GM18907 (cell line): ENCODE results near the gene ERN1.

Source experiments
- ATAC-seq: cut with Tn5 transposase; IDR thresholded peaks from one replicate; pipeline ENCODE4 v1.9.1; 2021; ENCODE audit warnings: mild to moderate bottlenecking, moderate library complexity; ENCODE audit not compliant: unreplicated experiment

The ERN1 gene

DNA sequence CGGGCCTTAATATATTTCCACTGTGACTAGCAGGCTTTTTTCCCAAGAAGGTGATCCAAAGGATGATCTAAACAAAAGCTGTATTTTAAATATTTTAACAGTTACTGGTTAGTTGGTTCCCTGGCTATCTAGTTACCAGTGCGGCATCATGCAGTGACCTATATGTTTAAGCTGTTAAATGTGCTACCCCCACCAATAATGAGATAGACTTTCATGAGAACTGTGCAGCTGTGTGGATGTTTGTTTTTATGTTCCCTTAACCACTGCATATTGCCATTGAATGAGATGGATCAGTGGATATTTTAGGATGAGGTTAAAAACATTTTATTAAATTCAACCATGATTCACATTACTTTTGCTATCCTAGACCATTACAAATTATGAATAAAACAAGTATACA, 16.9 kb downstream of the ERN1 start:
- no peak for ATAC-seq

DNA sequence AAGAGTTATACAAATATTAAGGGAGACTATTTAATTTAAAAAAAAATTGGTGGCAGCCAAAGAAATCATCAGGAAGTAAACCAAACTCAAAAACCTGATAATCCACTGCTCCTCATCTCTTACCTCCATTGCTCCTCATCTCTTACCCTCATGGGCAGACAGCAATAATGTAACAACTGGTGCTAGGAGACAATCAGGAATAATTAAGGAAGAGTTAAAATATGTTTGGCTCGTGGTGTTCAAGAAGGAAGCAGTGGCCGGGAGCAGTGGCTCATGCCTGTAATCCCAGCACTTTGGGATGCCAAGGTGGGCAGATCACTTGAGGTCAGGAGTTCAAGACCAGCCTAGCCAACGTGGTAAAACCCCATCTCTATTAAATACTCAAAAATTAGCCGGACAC, 18.1 kb downstream of the ERN1 start:
- ATAC-seq, result no peak

DNA sequence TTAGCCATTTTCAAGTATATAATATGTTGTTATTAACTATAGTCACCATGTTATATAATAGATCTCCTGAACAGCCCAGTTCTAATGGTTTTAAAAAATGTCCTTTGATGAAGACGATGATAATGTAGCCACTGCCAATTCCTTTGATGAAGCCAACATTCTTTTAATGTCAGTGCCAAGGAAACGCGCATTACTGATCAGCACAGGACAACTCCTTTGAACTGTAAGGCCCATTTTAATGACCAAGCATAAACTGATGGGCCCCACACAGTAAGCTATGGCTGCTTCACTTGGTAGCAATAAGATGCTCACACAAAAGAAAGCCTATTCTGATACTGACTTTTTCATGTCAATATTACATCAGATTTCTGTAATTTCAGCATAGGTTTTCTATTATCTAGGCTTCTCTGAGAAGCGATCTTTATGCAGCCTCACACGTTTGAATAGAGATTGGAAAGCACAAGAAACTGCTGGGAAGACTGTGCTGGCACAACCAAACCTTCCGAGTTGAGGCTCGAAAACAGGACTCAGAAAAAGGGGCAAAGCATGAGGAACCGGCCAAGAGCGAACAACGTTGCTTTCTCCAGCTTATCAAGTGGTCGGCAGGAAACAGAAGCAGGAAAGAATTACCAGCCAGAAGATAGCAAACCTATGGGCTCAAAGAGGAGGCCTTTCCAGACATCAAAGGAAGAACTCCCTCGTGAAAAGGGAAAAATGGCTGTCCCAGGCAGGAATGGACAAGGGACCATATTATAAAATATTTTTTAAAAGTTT, 19.4 kb downstream of the ERN1 start:
- ATAC-seq, result no peak

DNA sequence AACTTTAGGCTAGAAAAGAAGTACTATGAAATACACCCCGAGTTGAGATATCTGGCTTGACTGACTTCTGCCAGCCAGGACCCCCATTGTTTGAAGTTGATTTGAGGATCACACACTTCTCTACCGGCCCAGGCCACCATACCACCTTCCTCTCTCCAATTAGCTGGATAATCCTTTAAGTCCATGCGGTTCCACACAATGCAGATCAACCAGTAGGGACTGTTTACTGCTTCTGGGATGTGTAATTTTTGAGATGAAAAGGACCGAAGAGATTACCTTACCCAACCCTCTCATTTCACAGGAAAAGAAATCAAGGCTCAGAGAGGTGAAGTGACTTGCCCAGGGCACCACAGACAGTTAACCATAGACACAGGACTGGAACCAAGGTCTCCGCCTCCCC, 20.5 kb downstream of the ERN1 start:
- ATAC-seq, result no peak

DNA sequence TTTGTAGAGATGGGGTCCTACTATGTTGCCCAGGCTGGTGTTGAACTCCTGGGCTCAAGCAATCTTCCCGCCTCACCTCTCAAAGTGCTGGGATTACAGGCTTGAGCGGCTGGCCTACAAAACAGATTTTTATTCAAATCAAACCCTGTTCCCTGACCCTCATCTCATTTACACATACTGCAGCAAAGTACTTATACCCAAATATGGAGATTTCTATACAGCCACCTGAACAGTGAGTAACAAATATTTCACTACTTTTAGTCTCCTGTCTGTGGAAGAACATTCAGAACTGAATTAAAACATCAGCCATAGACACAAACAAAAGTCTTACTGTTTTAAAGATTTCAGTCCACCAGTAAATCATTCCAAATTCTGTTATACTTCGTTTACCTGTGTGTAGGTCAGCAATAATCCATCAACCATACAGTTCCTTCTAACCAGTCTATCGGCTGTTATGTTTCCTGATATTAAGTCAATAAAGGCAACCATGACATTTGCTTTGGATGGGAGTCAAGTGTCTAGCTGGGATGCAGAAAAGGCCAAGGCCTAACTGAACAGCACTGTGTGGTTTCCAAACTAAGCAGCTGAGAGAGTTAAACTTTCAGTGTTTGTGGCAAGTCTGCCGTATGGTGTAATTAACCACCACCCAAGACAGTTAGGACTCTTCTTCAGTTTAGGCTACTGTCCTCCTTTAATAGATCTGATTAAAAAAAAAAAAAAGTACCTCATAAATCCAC, 22.3 kb downstream of the ERN1 start:
- no peak for ATAC-seq

DNA sequence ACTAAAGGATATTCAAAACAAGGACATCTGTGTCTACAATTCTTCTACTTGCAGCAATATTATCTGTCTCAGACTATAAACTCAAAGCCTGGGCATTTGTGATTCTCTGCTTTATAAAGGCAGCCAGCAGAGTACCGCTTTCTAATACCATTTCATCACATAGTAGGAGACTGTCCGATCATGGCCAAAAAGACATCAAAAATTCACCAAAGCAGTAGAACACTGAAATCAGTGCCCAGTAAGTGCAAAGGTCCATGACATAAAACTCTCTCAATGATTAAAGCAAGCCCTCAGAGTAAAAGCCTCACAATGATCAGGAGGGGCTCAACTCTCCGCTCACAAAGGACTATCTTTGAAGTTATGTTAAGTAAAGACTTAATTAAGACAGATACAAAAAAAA, 23.0 kb downstream of the ERN1 start:
- ATAC-seq, result no peak

DNA sequence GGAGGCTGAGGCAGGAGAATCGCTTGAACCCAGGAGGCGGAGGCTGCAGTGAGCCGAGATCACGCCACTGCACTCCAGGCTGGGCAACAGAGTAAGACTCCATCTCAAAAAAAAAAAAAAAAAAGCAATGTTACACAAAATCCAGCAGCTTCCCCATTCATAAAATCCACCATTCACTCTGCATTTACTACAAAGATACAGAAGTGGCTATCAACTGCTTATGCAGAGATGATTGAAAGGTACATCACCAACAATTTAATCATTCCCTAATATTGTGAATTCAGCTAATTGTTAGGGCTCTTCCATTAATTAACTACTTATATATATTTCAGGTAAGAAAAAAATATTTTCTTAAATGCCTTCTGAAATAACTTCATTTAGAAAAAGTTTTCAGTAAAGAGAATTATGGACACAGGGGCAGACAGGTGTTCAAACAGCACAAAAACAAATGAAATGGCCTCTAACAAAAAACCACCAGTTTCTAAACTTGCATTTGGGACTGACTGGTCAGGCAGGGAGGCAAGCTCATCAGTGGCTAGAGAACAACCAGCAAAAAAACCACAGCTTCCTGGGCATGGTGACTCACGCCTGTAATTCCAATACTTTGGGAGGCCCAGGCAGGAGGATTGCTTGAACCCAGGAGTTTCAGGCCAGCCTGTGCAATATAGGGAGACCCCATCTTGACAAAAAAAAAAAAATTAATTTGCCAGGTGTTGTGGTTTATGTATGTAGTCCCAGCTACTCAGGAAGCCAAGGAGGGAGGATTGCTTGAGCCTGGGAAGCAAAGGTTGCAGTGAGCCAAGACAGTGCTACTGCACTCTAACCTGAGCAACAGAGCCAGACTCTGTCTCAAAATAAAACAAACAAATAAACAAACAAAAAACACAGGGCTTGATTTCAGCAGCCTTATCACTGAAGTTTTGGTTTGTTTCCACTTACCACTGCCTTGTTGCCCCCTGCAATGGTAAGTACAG, 26.3 kb downstream of the ERN1 start:
- no peak for ATAC-seq

DNA sequence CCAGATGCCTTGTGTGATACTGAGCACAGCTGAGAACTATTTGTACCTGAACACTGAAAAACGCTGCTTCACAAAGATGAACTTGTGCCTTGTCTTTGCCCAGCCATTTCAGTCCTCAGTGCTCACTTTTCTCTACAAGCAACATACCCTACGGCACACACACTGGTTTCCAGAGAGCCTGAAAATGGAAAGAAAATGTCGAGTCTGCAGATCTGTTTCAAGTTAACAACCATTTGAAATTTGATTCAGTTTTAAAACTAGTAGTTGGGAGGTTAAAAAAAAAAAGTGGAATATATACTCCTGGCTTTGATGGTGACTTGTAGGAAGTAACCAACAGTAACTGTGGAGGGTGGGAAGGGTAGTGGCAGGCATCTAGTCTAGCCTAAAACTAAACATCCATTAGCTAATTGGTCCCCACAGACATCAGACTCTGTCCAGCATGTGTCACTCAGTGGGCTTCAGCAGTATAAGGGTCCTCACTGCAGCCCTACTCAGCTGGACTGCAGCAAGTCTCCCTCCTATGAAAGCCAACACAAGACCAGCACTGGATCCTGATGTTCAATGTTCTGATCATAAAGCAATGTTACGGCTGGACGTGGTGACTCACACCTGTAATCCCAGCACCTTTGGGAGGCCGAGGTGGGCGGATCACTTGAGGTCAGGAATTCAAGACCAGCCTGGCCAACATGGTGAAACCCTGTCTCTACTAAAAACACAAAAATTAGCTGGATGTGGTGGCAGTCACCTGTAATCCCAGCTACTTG, 27.1 kb downstream of the ERN1 start:
- ATAC-seq, result no peak

DNA sequence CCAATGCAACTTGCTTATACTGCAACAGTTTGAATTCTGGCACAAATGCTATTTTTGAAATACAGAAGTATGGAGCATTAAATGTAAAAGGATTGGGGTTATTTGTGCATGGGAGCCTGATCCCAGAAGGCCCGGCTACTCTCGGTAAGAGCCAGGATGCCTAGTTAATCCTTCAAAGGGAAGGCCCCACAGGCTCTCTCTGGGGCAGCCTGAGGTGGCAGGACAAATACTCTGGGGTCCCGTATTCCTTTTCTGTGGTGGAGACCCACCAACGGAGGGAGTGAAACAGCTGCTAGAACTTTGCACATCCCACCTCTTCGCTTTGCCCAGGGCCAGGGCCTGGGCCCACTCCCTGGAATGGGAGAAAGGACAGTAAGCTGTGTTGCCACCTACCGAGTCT, 30.4 kb downstream of the ERN1 start:
- ATAC-seq, result no peak

DNA sequence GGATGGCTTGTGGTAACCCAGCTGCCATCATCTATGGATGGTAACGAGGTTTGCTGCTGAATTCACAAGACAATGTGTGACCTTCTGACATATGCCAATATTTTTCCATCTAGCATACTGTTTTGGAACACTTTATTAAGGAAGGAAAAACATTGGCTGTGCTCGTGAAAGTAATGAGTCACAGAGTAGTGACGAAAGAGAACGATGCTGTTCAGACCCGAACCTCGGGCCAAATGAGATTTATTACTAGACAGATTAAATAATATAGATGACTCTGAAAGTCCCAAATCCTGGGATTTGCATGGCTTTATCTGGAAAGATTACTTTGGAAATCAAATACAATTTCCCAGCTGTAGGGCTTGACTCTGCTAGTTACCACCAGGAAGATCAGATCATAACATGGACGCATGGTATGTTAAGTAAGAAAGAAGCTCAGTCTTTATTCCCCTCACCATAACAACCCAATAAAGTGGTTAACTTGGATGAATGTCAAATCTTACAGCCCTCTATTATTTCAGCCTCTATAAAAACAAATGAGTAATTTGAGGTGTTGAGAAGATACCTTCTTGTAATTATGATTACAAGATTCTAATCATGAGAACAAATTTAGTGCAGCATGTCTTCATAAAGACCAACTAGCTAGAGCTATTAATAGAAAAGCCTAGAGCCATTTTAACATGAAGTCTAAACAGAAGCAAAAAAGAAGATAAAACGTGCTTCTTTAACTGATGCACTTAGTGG, 32.6 kb downstream of the ERN1 start:
- no peak for ATAC-seq

DNA sequence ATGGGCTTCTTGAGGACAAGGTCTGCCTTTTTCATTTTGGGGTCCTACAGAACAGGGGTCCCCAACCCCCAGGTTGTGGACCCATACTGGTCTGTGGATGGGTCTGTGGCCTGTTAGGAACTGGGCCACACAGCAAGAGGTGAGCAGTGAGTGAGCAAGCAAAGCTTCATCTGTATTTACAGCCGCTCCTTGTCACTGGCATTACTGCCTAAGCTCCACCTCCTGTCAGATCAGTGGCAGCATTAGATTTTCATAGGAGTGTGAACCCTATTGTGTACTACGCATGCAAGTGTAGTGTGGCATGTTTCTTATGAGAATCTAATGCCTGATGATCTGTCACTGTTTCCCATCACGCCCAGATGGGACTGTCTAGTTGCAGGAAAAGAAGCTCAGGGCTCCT, 33.9 kb downstream of the ERN1 start:
- ATAC-seq, result no peak

DNA sequence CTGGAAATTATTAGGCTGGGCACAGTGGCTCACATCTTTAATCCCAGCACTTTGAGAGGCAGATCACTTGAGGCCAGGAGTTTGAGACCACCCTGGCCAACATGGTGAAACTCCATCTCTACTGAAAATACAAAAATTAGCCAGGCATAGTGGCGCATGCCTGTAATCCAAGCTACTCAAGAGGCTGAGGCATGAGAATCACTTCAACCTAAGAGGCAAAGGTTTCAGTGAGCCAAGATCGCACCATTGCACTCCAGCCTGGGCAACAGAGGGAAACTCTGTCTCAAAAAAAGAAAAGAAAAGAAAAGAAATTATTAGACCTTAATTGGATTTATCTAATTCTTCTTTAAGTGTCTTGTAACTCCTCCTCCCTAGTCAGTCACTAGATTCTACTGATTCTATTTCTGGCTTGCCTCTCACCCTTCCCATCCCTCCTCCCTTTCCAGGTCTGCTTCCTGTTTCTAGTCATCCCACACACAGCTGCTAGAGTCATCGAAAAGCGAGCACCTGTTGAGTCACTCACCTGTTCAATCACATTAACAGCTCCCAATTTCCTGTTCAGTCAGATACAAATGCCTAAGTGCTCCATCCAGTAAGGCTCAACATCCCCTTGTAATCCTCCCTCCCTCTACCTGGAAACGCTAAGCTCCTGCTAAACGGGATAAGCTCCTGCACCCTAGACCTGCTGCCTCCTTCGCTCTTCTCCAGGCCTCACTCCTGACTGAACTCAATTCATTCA, 34.6 kb downstream of the ERN1 start:
- no peak for ATAC-seq

DNA sequence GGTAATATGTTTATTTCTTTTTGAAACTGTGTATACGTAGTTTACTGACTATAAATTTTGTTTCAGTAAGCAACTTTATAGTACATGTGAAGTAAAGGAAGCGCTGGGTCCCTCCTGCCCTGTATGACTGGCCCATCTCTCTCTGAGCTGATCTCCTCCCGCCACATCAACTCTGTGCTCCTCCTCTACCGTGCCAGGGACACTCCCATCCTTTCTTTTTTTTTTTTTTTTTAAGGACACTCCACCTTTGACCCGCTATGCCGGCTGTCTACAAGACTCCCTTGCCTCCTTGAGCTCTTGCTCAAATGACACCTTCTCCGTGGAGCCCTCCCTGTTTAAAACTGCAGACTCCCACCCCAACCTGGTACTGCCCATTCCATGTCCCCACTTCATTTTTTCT, 35.5 kb downstream of the ERN1 start:
- no peak for ATAC-seq

DNA sequence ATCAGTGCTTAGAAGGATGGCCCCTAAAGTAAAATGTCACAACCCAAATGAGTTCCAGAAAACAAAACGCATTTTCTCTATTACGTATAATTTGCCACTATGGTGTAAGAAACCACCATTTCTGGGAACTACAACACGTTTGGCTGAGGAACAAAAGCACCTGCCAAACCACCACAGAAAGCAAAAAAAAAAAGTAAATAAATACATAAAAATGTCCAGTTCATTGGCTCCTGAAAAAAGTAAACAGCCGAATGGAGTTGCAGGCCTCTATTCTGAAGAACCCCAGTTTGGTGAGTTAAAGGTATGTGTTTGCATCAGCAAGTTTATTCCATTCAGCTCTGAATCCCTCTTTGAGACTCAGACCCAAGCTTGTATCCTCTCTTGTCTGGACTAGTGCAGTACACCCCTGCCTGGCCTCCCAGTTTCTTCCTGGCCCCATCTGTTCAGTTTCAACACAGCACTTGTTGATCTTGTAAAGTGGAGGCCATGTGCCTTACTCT, 36.9 kb downstream of the ERN1 start:
- ATAC-seq, result no peak

DNA sequence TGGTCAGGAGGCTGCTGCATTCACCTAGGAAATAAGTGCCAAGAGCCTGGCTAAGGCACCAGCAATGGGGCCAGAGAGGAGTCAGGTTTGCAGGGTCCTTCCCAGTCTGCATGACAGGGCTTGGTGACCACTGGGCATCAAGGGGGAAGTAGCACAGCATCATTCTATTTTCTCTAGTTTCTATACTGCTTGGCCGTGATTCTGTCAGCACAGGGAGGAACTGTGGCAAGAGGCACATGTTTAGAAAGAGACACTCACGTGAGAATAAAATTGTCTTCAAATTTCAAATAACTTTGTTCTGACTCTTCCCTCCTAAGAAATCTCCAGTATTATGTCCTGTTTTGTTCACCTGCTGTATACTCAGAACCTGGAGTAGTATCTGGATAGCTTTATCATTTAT, 37.8 kb downstream of the ERN1 start:
- ATAC-seq, result no peak

DNA sequence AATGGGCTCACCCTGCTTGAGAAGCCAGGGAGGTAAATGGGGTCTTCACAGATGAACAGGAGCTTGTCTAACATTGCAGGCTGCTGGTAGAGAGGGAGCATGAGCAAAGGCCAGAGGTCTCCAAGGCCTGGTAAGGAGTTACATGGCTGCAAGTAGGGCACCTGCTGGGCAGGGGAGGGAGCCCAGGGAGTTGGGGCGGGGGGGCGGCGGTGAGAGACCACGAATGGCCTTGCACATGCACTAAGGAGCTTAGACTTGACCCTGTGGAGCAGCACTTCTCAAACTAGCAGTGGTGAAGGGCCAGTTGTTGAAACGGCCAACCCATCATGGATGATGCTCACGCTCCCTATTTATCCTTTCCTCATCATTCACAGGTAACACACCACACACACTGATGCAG, 38.4 kb downstream of the ERN1 start:
- no peak for ATAC-seq

DNA sequence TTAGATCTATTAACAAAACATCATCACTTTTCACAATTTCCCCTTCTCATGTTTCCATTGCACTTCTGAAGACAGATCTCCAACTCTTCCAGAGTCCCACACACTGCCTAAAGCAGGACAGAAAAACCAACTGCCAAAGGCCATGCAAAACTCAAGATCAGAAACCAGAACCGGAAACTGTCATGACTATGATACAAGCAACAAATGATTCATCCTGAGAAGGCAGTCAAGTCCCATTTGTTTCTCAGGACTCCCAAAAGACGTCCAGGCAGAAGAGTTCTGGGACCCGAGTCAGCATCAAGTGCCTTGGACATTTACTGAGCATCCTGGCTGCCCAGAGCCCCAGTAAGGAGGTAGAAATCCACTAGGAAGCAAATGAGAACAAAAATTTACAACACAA, 38.8 kb downstream of the ERN1 start:
- peak; percentile 45 for ATAC-seq

DNA sequence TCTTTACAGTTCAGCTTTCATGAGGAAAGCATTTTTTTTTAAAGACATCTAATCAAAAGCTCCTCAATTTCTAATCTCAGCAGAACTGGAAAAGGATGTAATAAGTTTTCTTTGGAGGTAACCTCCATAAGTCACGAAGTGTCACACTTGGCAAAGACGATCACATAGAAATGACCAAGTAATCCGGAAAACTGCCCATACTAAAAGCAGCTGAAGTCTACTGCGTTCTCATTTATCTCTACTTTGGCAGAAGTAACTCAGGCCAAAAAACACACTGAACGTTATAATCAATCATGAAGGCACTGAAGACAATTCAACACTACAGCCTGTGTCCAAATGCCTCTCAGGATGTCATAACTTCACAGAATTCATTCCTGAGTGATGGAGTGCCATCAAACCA, 39.8 kb downstream of the ERN1 start:
- ATAC-seq, result no peak
